B cell (primary cell): ENCODE data around the gene DCTD.
"Not testable (repeated sequence)": the region's sequence is repeated elsewhere in the genome, so short reads cannot be mapped to it uniquely, and the experiment has no call there.

Source experiments
- CTCF ChIP-seq: fragments of 200-600 bp; IDR thresholded peaks from one replicate; pipeline ENCODE4 v1.8.0; 2022; ENCODE audit warnings: antibody characterized with exemption, mild to moderate bottlenecking
- EZH2 ChIP-seq: IDR thresholded peaks from 2 replicates; pipeline ENCODE4 v1.6.1; 2012; ENCODE audit warnings: borderline replicate concordance, low read depth, mild to moderate bottlenecking, moderate library complexity, low read length; ENCODE audit not compliant: insufficient read depth, poor library complexity, severe bottlenecking

GRCh38 chr4:182900021-182900420 is 17.2 kb downstream of the DCTD start:
- TF ChIP-seq CTCF, EZH2: not testable (repeated sequence)
